CD4-positive, alpha-beta T cell treated with Interleukin-21 for 1 hour (primary cell): ENCODE data around the gene GBF1.
"Not testable (repeated sequence)": the region's sequence is repeated elsewhere in the genome, so short reads cannot be mapped to it uniquely, and the experiment has no call there.

ENCODE experiments used
- DNase-seq: peaks from one replicate; pipeline ENCODE4 v3.0.0-alpha.2; 2020

The GBF1 gene

DNA sequence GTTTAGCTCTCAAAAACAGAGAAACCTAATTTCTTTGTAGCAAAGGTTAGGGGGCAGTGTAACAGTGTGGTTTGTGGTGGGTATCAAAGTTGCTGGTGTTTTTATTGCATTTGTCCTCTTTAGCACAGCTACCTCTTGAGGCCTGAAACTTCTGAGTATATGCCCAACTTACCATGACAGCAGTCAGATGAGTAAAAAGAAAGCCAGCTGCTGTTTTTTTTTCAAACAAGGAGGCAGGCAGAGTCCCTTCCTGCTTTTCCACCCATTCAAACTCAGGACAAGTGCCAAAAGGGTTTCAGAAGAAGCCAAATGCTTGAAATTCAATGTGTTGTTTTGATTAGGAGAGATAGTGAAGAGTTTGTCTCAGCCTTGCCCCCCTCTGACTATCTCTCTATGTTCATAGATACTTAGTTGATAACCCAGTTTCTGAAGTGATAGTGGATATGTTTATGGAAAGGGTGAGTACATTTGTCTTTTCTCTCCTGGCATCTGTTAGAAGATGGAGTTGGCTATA is 23.1 kb downstream of the GBF1 start:
- DNase-seq, result no peak

DNA sequence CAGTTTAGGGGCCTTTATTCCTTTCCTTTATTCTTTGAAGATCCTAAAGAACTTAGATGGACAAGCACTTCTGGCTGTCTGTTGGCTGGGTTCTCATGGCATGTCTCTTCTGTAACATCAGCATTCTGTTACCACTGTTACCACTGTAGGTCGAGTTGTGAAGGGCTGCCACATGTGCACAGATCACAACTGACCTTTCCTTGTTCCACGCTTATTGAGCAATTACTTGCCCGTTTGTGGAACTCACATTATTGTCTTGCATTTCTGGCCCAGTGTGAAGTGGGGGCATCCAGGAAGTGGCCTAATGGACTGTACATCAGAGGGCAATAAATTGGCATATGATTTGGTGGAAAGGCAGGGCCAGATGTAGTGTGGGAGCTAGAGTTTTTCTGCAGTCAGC is 23.7 kb downstream of the GBF1 start:
- no peak for DNase-seq

- no peak for DNase-seq
Observed at GRCh38 chr10:102274062-102274461, 28.7 kb downstream of the GBF1 start.

- no peak for DNase-seq
Observed at GRCh38 chr10:102275343-102275742, 30.0 kb downstream of the GBF1 start.

- DNase-seq, result no peak
Observed at GRCh38 chr10:102279104-102279503, 33.8 kb downstream of the GBF1 start.

- no peak for DNase-seq
Observed at GRCh38 chr10:102280397-102281101, 35.2 kb downstream of the GBF1 start.

GRCh38 chr10:102281102-102281487 is 35.8 kb downstream of the GBF1 start:
- DNase-seq, result no peak

DNA sequence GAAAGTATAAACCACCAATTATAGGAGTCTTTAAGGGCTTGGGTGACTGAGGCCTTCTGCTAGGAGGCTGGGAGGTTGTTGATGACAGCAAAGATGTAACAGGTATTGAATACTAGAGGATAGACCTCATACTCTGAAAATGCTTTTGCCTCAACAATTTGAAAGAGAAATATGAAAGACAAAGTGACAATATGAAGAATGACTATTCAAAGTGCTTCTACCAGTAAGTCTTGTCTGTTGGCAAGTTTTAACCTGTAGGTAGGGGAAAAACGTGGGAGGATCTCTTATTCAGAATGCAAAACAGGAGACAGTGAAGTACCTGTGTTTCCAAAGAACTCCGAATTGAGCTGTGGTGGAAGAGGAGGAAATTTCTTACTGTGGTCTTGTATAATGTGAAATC is 38.2 kb downstream of the GBF1 start:
- DNase-seq, result no peak

- DNase-seq, result no peak
Observed at GRCh38 chr10:102283890-102284289, 38.6 kb downstream of the GBF1 start.

GRCh38 chr10:102284531-102284930 is 39.2 kb downstream of the GBF1 start:
- DNase-seq, result no peak

DNA sequence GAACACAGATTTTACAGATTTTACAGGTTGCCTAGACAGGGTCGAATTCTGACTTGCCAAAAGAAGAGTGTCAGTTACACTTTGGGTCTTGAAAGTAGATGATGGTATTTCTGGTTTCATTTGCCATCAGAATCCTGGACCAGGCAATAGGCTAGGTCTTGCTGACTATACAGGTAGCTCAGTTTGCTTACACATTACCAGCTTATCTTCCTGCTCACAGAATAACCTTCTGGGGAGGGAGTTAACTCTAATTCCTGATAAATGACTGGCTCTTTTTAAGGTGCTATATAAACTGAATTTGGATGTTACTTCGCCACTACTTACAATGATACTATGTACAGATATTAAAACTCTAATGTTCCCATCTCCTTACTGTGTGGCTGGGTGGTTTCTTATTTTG is 39.8 kb downstream of the GBF1 start:
- DNase-seq, result no peak

DNA sequence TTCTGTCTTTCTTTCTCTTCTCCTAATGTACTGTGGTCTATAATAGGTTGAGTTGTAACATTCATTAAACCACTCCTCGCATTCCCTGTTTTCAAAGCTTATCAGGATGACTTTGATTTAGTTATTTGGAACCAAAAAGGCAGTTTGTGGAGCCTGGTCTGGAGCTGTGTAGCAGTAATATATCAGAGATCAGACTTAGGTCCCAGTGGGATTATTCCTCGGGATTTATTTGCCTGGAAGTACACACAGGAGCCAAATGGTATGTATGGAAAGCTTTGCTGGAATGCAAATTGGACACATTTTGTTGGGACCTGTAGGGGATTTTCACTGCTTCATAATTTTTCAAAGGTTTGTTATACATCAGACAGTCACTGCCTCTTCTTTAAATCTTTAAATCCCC is 40.9 kb downstream of the GBF1 start:
- DNase-seq, result no peak

GRCh38 chr10:102287538-102287937 is 42.2 kb downstream of the GBF1 start:
- no peak for DNase-seq

GRCh38 chr10:102287991-102288390 is 42.7 kb downstream of the GBF1 start:
- DNase-seq, result no peak

GRCh38 chr10:102289356-102289755 is 44.0 kb downstream of the GBF1 start:
- DNase-seq, result no peak

DNA sequence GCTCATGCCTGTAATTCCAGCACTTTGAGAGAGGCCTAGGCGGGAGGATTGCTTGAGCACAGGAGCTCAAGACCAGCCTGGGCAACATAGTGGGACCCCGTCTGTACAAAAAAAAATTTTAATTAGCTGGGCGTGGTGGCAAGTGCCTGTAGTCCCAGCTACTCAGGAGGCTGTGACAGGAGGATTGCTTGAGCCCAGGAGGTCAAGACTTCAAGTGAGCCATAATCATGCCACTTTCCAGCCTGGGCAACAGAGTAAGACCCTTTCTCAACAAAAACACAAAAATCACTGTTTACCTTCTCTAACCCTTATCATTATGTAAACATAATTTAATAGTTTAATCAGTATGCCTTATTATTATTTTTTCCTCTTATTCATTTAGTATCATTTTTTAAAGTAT is 44.5 kb downstream of the GBF1 start:
- DNase-seq, result no peak

DNA sequence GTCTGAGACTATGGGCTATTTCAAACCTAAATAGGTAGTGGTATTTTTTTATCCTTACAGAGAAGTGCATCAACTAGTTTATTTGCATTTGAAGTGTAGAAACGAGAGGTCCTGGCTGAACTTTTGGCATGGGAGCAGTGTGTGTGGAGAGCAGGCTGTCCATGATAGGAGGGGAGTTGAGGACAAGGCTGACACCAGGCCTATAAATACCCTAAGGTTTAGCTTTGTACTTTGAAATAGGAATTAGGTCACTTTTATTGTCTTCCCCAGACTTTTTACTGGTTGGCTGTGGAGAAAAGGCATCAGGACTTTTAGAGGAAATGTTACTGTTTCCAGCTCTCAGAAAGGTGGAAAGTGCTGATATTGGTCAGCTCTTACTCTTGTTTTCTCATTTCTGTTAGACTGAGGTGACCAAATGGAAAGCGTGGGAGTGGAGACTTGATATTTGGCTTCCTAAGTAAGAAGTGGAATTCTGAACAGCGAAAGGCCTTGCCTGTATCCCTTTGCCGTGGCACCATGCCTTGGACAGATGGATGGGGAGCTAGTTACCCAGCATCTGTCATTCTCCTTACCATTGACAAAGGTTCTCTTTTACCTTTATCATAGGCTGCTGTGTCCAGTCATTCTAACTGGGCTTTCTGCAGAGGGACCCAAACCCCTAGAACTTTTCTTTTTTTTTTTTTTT is 46.0 kb downstream of the GBF1 start:
- no peak for DNase-seq

DNA sequence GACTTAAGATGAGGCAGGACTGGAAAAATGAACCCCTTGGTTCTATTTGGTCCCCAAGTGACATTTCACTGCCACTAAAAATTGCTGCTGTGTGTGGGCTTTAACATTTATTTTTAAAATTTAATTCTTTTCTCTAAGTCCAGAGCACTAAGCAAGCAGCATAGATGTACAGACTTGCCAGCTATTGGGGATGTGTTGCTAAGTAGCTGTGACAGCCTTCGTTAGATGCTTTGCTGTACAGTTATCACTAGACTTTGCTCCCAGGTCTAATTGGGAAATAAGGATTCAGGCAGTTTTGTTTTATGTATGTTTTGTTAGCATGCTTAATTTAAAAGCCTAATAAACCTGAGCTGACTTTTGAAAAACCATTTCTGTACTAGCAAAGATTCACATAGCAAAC is 51.8 kb downstream of the GBF1 start:
- no peak for DNase-seq

DNA sequence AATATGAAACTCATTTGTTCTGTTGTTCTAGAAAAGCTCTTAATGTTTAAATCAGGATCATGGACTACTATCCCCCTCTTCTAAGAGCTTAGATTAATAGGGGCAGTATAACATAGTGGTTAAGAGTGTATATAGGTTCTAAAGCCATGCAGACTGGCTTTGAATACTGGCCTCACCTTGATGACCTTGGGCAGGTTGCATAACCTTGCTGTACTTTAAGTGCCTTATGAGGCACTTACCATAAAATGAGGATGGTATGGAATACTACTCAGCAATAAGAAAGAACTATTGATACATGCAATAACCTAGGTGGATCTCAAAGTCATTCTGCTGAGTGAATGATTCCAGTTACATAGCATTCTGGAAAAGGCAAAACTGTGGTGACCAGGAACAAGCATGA is 53.6 kb downstream of the GBF1 start:
- DNase-seq, result no peak

- DNase-seq, result no peak
Observed at GRCh38 chr10:102299873-102300272, 54.5 kb downstream of the GBF1 start.

GRCh38 chr10:102300278-102300843 is 55.0 kb downstream of the GBF1 start:
- no peak for DNase-seq

- DNase-seq, result not testable (repeated sequence)
Observed at GRCh38 chr10:102300912-102301311, 55.6 kb downstream of the GBF1 start.

GRCh38 chr10:102301332-102301731 is 56.0 kb downstream of the GBF1 start:
- DNase-seq, result not testable (repeated sequence)

DNA sequence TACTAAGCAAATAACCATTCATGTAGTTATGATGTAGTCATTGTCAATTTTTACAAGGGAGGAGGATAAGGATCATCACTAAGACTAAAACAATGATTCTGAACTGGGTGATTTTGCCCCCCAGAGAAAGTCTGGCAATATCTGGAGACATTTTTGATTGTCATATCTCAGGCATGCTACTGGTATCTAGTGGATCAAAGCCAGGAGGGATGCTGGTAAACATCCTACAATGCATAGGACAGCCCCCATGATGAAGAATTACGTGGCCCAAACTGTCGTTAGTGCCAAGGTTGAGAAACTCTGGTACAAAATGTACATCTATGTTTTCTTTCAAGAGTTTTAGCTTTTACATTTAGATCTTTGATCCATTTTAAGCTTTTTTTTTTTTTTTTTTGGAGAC is 57.3 kb downstream of the GBF1 start:
- DNase-seq, result no peak
